ENCODE data around the gene SAPCD1. TPM values are rescaled to one million over a fixed set of nuclear protein-coding genes. Genes with fewer than 3 reads are reported as not detected.

The SAPCD1 gene
- total and polyA plus RNA-seq, 10 of the 15 experiments (the other 5 are each of a cell fraction or from before 2014, with no cell fraction given) = 1.6 to 13.0 (median 5.4) TPM

DNA sequence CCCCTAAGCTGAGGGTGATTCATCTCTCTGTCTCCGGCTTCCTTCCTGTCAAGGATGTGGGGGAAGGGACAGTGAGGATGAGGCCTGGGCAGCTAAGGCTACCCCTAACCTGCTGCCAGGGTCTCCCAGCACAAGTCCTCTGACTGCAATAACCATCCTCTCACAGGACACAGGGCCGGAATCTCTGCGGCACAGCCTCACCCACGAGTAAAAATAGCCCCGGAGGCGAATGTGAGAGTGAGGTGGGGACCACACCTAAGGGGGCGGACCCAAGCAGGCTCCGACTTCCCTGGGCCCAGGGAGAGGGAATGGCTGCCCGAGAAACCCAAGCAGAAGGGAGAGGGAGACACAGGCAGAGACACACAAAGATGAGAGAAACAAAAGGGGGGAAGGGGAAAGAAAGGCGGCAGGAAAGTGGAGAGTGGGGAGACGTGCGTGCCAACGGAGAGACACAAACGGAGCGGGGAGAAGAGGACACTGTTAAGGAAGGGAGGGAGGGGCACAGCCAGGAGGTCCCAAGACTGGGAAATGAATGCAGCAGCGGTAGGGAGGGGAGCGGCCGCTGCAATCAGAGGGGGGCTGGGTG is 27.5 kb upstream of the SAPCD1 start (continued):
- TF ChIP-seq ZNF592 (IDR thresholded peaks at IDR 0.05) (no peak), KAT2A (conservative IDR thresholded peaks at IDR 0.05; ENCODE audit: control insufficient read depth, low read depth, low read length) (no peak), ZNF24 (IDR thresholded peaks at IDR 0.05) (no peak), SUZ12 (IDR thresholded peaks at IDR 0.05; ENCODE audit: unreplicated experiment) (no peak), RBBP5 (conservative IDR thresholded peaks at IDR 0.05) (no peak), LARP7 (IDR thresholded peaks at IDR 0.05) (peak; percentile 69; the same call in 1 of the 2 replicates), SRF (IDR thresholded peaks at IDR 0.05; ENCODE audit: low read depth in 2 of 2, low read length in 2 of 2) (no peak), RAD51 (IDR thresholded peaks at IDR 0.05) (no peak), HDAC2 (IDR thresholded peaks at IDR 0.05) (no peak), EED (IDR thresholded peaks at IDR 0.05; ENCODE audit: low read depth) (peak; percentile 35), PAX5 (IDR thresholded peaks at IDR 0.05; ENCODE audit: borderline replicate concordance, low read depth, low read length) (no peak), HDAC6 (IDR thresholded peaks at IDR 0.05; ENCODE audit: unreplicated experiment) (no peak), YY1 (IDR thresholded peaks at IDR 0.05; ENCODE audit: low read depth, low read length) (peak; percentile 55; the same call in 1 of the 2 replicates), CREM (IDR thresholded peaks at IDR 0.05; ENCODE audit: low read depth) (0 out of 2 replicates have a peak, but pooled peaks have one; percentile 45), CREB1 (IDR thresholded peaks at IDR 0.05; ENCODE audit: low read depth) (no peak), RB1 (IDR thresholded peaks at IDR 0.05; ENCODE audit: borderline replicate concordance) (0 out of 2 replicates have a peak, but pooled peaks have one; percentile 11), ZNF217 (IDR thresholded peaks at IDR 0.05) (peak; percentile 49; the same call in 1 of the 2 replicates), BMI1 (IDR thresholded peaks at IDR 0.05; ENCODE audit: borderline replicate concordance) (no peak), POLR2AphosphoS2 (IDR thresholded peaks at IDR 0.05; ENCODE audit: low read depth, low read length) (no peak), GABPA (IDR thresholded peaks at IDR 0.05; ENCODE audit: low read depth) (no peak), HCFC1 (IDR thresholded peaks at IDR 0.05; ENCODE audit: low read length) (no peak), SREBF2 (IDR thresholded peaks at IDR 0.05; ENCODE audit: low read length) (no peak), ZZZ3 (IDR thresholded peaks at IDR 0.05; ENCODE audit: control insufficient read depth, insufficient read length, low read depth) (no peak), NR2F1 (conservative IDR thresholded peaks at IDR 0.05) (peak; percentile 73; the same call in 1 of the 2 replicates), NRF1 (conservative IDR thresholded peaks at IDR 0.05; ENCODE audit: low read depth, low read length) (no peak)
- TF ChIP-seq, protein P1, sequence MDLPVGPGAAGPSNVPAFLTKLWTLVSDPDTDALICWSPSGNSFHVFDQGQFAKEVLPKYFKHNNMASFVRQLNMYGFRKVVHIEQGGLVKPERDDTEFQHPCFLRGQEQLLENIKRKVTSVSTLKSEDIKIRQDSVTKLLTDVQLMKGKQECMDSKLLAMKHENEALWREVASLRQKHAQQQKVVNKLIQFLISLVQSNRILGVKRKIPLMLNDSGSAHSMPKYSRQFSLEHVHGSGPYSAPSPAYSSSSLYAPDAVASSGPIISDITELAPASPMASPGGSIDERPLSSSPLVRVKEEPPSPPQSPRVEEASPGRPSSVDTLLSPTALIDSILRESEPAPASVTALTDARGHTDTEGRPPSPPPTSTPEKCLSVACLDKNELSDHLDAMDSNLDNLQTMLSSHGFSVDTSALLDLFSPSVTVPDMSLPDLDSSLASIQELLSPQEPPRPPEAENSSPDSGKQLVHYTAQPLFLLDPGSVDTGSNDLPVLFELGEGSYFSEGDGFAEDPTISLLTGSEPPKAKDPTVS (IDR thresholded peaks at IDR 0.05; ENCODE audit: low read depth, low read length) = no peak
- TF ChIP-seq, protein P2, sequence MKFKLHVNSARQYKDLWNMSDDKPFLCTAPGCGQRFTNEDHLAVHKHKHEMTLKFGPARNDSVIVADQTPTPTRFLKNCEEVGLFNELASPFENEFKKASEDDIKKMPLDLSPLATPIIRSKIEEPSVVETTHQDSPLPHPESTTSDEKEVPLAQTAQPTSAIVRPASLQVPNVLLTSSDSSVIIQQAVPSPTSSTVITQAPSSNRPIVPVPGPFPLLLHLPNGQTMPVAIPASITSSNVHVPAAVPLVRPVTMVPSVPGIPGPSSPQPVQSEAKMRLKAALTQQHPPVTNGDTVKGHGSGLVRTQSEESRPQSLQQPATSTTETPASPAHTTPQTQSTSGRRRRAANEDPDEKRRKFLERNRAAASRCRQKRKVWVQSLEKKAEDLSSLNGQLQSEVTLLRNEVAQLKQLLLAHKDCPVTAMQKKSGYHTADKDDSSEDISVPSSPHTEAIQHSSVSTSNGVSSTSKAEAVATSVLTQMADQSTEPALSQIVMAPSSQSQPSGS (IDR thresholded peaks at IDR 0.05; ENCODE audit: low read length) = no peak

Data from GM12878 (cell line).